Heart left ventricle (tissue), 16 donors: ENCODE results near the gene ANO2. TPM values are rescaled to one million over a fixed set of nuclear protein-coding genes. Genes with fewer than 3 reads are reported as not detected.

Source experiments
- ATAC-seq, 4 donors: fragments of 200-7000 bp; cut with Tn5 transposase; one replicate each; pipeline ENCODE4 v1.9.1; 2020 to 2022; ENCODE audit warnings: moderate library complexity in 4 of 4, mild to moderate bottlenecking in 3 of 4, moderate number of reproducible peaks in 1 of 4
- DNase-seq, 5 donors: peaks; one replicate each; pipeline ENCODE4 v3.0.0-alpha.2; 2020
- H3K27ac ChIP-seq, 12 donors: fragments of 200-600 bp; sonication (generic) in 4 of 12; one replicate each; pipeline versions ENCODE4 v1.5.0 to v1.8.0; 2016 to 2022; ENCODE audit warnings: mild to moderate bottlenecking in 2 of 12
- H3K27me3 ChIP-seq, 9 donors: fragments of 200-600 bp; sonication (generic) in 2 of 9; one replicate each; pipeline versions ENCODE4 v1.5.1 to v1.8.0; 2016 to 2022; ENCODE audit warnings: mild to moderate bottlenecking in 3 of 9
- H3K36me3 ChIP-seq, 9 donors: fragments of 200-600 bp; sonication (generic) in 2 of 9; one replicate each; pipeline versions ENCODE4 v1.5.0 to v1.8.0; 2018 to 2022; ENCODE audit warnings: mild to moderate bottlenecking in 2 of 9
- H3K4me1 ChIP-seq, 12 donors: fragments of 200-600 bp; sonication (generic) in 4 of 12; one replicate each; pipeline versions ENCODE4 v1.5.0 to v1.8.0; 2016 to 2022; ENCODE audit warnings: mild to moderate bottlenecking in 3 of 12
- H3K4me3 ChIP-seq, 12 donors: fragments of 200-600 bp; sonication (generic) in 4 of 12; one replicate each; pipeline versions ENCODE4 v1.5.0 to v1.8.0; 2017 to 2022; ENCODE audit warnings: mild to moderate bottlenecking in 9 of 12, moderate library complexity in 4 of 12
- H3K9me3 ChIP-seq, 12 donors: fragments of 200-600 bp; sonication (generic) in 4 of 12; one replicate each; pipeline versions ENCODE4 v1.5.0 to v1.8.0; 2016 to 2022; ENCODE audit warnings: mild to moderate bottlenecking in 1 of 12
- CTCF ChIP-seq, 12 donors: fragments of 200-600 bp; sonication (generic) in 4 of 12; IDR thresholded peaks; one replicate each; pipeline versions ENCODE4 v1.5.0 to v1.8.0; 2018 to 2022; ENCODE audit warnings: antibody characterized with exemption in 12 of 12, mild to moderate bottlenecking in 5 of 12
- POLR2A ChIP-seq, 2 donors: fragments of 450-650 bp; IDR thresholded peaks; one replicate each; pipeline ENCODE4 v1.6.1; 2017; ENCODE audit warnings: antibody characterized with exemption in 2 of 2, mild to moderate bottlenecking in 2 of 2, moderate library complexity in 2 of 2
- WGBS, 4 donors: extraction: QIAGEN DNeasy Blood & Tissue Kit in 2 of 4; methylation state at CpG; one replicate each; pipeline versions ENCODE4 v1.1.5 to v1.1.7; 2013 to 2018; 5-methylcytosine and 5-hydroxymethylcytosine counted together
- intact Hi-C, 10 donors: fragments of 100-400 bp; cut with DNase I; formaldehyde crosslinking; loops; one replicate each; pipeline versions ENCODE4 v1.11.1 to v1.14.2; 2022
- polyA plus RNA-seq, 2 donors: library from polyadenylated mRNA; stranded (reverse); fragments of 200-250 nt; gene quantifications; one replicate each; pipeline ENCODE4 v1.2.3, GENCODE V29; 2013
- total RNA-seq, 9 donors: library from RNA; depleted of rRNA in 2 of 9; stranded (reverse); fragments of >200 nt in 2 of 9; fragmentation: NEBNext Ultra II Directional in 3 of 9; extraction: Animal tissue kit (Norgen Biotek cat#: 25700) in 3 of 9; gene quantifications; one replicate each; pipeline versions ENCODE4 v1.1.0 to v1.2.4, GENCODE V29; 2016 to 2023
- donor health status: ischemic (EF 13 %, LVEDD 7.1; RV severe dilation, severe dysfunction).
- donor health status: healthy with polysubstance abuse.
- donor health status: DM: no; HTN: yes; CAD: no.
- donor health status: DM: no; HTN: no; CAD: no.
- donor health status: ischemic (EF 25% LVEDD 6.9; RV normal size, moderate dysfunction).
- donor health status: ischemic (EF 25% LVEDD 5.7; RV mildly dilated, moderate dysfunction).
- donor health status: healthy.
- donor health status: DM: yes; HTN: yes; CAD: no.
- donor health status: ischemic (EF 35%, LVEDD 5.7; RV mildly dilated, moderate dysfunction).
- donor health status: nonischemic (EF 11% LVEDD 7.7; RV severe dilation, severe dysfunction).
- donor health status: DM: yes; HTN: yes; CAD: no.
- donor health status: PGD.
- donor health status: ischemic (EF 29% LVEDD 5.4; RV normal size, mild dysfunction).
- donor health status: nonischemic (EF 23%, LVEDD 6.1; RV moderate dilation, normal function).

ANO2 gene
- total and polyA plus RNA-seq, 11 donors = 3.4 to 19.4 (median 9.4) TPM

GRCh38 chr12:5956987-5957386, 11.9 kb upstream of the ANO2 start:
- Histone ChIP-seq H3K36me3 (peaks cover 0 to 74% (median 10%) of the 10 kb centered on the region in 9 donors), H3K4me1 (no peaks in the 10 kb centered on the region), H3K27me3 (peaks cover 0 to 3% (median 0%) of the 10 kb centered on the region in 9 donors), H3K4me3 (no peak overlapping the region), H3K27ac (no peak overlapping the region), H3K9me3 (no peaks in the 10 kb centered on the region)
- 93 to 97% (median 95%) methylated on average over 5 of the region's 5 CpGs for WGBS, 4 donors
- DNase-seq (no peak), ATAC-seq (no peak)
- TF ChIP-seq CTCF (IDR thresholded peaks at IDR 0.05) = no peak
- no peak for TF ChIP-seq POLR2A (IDR thresholded peaks at IDR 0.05)
- intact Hi-C loops = no loop called here

GRCh38 chr12:5954661-5955060, 9.6 kb upstream of the ANO2 start:
- TF ChIP-seq POLR2A (IDR thresholded peaks at IDR 0.05) (no peak), CTCF (IDR thresholded peaks at IDR 0.05) (no peak)
- ATAC-seq (no peak), DNase-seq (no peak)
- Histone ChIP-seq H3K9me3 (no peaks in the 10 kb centered on the region), H3K36me3 (peaks cover 0 to 88% (median 30%) of the 10 kb centered on the region in 9 donors), H3K4me3 (no peak overlapping the region), H3K27me3 (peaks cover 0 to 6% (median 0%) of the 10 kb centered on the region in 9 donors), H3K27ac (no peak overlapping the region), H3K4me1 (no peaks in the 10 kb centered on the region)
- intact Hi-C loops = no loop called here
- WGBS, 4 donors = 42 to 55% (median 46%) methylated on average over 3 of the region's 3 CpGs

GRCh38 chr12:5953835-5954586, 9.0 kb upstream of the ANO2 start:
- H3K36me3 ChIP-seq = peaks cover 0 to 92% (median 35%) of the 10 kb centered on the region in 9 donors
- intact Hi-C loops = no loop called here
- 76 to 90% (median 79%) methylated on average over 5 of the region's 5 CpGs for WGBS, 4 donors

More at GRCh38 chr12:5953835-5954586, 9.0 kb upstream of the ANO2 start:
- no peaks in the 10 kb centered on the region for H3K9me3 ChIP-seq
- no peak for ATAC-seq
- no peak for TF ChIP-seq POLR2A (IDR thresholded peaks at IDR 0.05)
- no peak for TF ChIP-seq CTCF (IDR thresholded peaks at IDR 0.05)
- H3K4me3 ChIP-seq = no peak overlapping the region
- no peaks in the 10 kb centered on the region for H3K4me1 ChIP-seq
- no peak for DNase-seq
- peaks cover 0 to 6% (median 0%) of the 10 kb centered on the region in 9 donors for H3K27me3 ChIP-seq
- H3K27ac ChIP-seq = no peak overlapping the region
